Measurements from ENCODE around the gene ATAD3B. TPM values are rescaled to one million over a fixed set of nuclear protein-coding genes. Genes with fewer than 3 reads are reported as not detected.
A peak's percentile ranks its signal among the peaks of the same experiment; 100 is the strongest.

ATAD3B gene
- total and polyA plus RNA-seq, 2 of the 13 experiments (the other 11 are each of a cell fraction or from before 2014, with no cell fraction given): 9.6 to 31.1 TPM

DNA sequence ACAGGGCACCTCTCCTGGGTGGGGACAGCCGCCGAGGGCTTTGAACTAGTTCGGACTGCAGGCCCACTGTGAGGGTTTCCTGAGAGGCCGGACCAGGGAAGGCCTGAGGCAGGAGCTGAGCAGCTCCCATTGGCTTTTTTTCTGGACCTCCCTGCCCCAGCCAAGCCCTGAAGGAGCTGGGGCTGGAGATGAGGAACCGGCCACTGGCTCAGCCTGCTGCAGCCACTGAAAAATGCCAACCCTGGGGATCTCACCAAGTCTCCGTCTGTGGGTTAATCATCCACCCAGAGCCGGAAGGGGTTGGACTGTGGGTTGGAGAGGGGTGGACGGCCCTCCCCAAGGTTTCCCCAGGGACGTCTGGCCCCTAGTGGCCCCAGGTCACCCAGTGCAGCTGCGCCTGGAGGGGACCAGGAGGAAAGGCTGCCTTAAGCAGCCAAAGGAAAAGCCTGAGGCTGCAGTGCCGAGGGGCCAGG, 33.6 kb upstream of the ATAD3B start (continued):
- TF ChIP-seq, protein P1, sequence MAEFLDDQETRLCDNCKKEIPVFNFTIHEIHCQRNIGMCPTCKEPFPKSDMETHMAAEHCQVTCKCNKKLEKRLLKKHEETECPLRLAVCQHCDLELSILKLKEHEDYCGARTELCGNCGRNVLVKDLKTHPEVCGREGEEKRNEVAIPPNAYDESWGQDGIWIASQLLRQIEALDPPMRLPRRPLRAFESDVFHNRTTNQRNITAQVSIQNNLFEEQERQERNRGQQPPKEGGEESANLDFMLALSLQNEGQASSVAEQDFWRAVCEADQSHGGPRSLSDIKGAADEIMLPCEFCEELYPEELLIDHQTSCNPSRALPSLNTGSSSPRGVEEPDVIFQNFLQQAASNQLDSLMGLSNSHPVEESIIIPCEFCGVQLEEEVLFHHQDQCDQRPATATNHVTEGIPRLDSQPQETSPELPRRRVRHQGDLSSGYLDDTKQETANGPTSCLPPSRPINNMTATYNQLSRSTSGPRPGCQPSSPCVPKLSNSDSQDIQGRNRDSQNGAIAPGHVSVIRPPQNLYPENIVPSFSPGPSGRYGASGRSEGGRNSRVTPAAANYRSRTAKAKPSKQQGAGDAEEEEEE (CRISPR knock-in tag; IDR thresholded peaks at IDR 0.05; ENCODE audit: borderline replicate concordance): no peak
- no peak for TF ChIP-seq KAT7 (CRISPR knock-in tag; IDR thresholded peaks at IDR 0.05; ENCODE audit: borderline replicate concordance)
- TF ChIP-seq, protein P2, sequence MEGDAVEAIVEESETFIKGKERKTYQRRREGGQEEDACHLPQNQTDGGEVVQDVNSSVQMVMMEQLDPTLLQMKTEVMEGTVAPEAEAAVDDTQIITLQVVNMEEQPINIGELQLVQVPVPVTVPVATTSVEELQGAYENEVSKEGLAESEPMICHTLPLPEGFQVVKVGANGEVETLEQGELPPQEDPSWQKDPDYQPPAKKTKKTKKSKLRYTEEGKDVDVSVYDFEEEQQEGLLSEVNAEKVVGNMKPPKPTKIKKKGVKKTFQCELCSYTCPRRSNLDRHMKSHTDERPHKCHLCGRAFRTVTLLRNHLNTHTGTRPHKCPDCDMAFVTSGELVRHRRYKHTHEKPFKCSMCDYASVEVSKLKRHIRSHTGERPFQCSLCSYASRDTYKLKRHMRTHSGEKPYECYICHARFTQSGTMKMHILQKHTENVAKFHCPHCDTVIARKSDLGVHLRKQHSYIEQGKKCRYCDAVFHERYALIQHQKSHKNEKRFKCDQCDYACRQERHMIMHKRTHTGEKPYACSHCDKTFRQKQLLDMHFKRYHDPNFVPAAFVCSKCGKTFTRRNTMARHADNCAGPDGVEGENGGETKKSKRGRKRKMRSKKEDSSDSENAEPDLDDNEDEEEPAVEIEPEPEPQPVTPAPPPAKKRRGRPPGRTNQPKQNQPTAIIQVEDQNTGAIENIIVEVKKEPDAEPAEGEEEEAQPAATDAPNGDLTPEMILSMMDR (CRISPR knock-in tag; IDR thresholded peaks at IDR 0.05): peak; percentile 84
- TF ChIP-seq, protein P3, sequence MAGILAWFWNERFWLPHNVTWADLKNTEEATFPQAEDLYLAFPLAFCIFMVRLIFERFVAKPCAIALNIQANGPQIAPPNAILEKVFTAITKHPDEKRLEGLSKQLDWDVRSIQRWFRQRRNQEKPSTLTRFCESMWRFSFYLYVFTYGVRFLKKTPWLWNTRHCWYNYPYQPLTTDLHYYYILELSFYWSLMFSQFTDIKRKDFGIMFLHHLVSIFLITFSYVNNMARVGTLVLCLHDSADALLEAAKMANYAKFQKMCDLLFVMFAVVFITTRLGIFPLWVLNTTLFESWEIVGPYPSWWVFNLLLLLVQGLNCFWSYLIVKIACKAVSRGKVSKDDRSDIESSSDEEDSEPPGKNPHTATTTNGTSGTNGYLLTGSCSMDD (CRISPR knock-in tag; IDR thresholded peaks at IDR 0.05): no peak
- TF ChIP-seq RAD51 (IDR thresholded peaks at IDR 0.05; ENCODE audit: borderline replicate concordance): no peak
- no peak for TF ChIP-seq ESRRA (CRISPR knock-in tag; IDR thresholded peaks at IDR 0.05; ENCODE audit: low read depth)
- peak; percentile 53; the same call in 1 of the 2 replicates for TF ChIP-seq ZNF607 (CRISPR knock-in tag; IDR thresholded peaks at IDR 0.05; ENCODE audit: borderline replicate concordance)
- no peak for TF ChIP-seq BRCA1 (CRISPR knock-in tag; IDR thresholded peaks at IDR 0.05)
- no peak for TF ChIP-seq ZNF354B (CRISPR knock-in tag; IDR thresholded peaks at IDR 0.05)
- no peak for TF ChIP-seq MXD4 (CRISPR knock-in tag; IDR thresholded peaks at IDR 0.05)
- TF ChIP-seq ZXDC (CRISPR knock-in tag; IDR thresholded peaks at IDR 0.05): no peak
- TF ChIP-seq ZBTB7A (CRISPR knock-in tag; IDR thresholded peaks at IDR 0.05): no peak
- no peak for TF ChIP-seq TERF1 (CRISPR knock-in tag; IDR thresholded peaks at IDR 0.05)
- TF ChIP-seq ZNF616 (CRISPR knock-in tag; IDR thresholded peaks at IDR 0.05; ENCODE audit: low read depth): no peak
- TF ChIP-seq TCF12 (IDR thresholded peaks at IDR 0.05): no peak
- no peak for TF ChIP-seq TCF12 (CRISPR knock-in tag; IDR thresholded peaks at IDR 0.05)
- 0 out of 2 replicates have a peak, but pooled peaks have one; percentile 44 for TF ChIP-seq ATF7-NPFF (CRISPR knock-in tag; IDR thresholded peaks at IDR 0.05; ENCODE audit: low read depth)
- TF ChIP-seq BHLHE40 (IDR thresholded peaks at IDR 0.05; ENCODE audit: low read length): no peak
- no peak for TF ChIP-seq ZNF644 (CRISPR knock-in tag; IDR thresholded peaks at IDR 0.05; ENCODE audit: low read depth)
- no peak for TF ChIP-seq SIN3B (IDR thresholded peaks at IDR 0.05; ENCODE audit: low read length)
- TF ChIP-seq GFI1 (CRISPR knock-in tag; IDR thresholded peaks at IDR 0.05; ENCODE audit: borderline replicate concordance): no peak
- TF ChIP-seq POLR2AphosphoS5 (IDR thresholded peaks at IDR 0.05; ENCODE audit: low read depth, low read length): peak; percentile 94
- TF ChIP-seq BORCS8-MEF2B (CRISPR knock-in tag; IDR thresholded peaks at IDR 0.05): no peak
